Nephron progenitor cell (in vitro differentiated cells): ENCODE results near the gene CORO2A.

Source experiments
- DNase-seq: peaks from one replicate; pipeline ENCODE4 v3.0.0; 2021
- H3K27ac Mint-ChIP-seq: 2 replicates; pipeline ENCODE4 v1.8.0; 2021; ENCODE audit warnings: mild to moderate bottlenecking, moderate library complexity, mixed read lengths
- H3K27me3 Mint-ChIP-seq: 2 replicates; pipeline ENCODE4 v1.8.0; 2021; ENCODE audit warnings: mild to moderate bottlenecking, low read depth, mixed read lengths; ENCODE audit not compliant: poor library complexity
- H3K36me3 Mint-ChIP-seq: 2 replicates; pipeline ENCODE4 v1.8.0; 2021; ENCODE audit warnings: low read depth, mixed read lengths
- H3K4me1 Mint-ChIP-seq: 2 replicates; pipeline ENCODE4 v1.8.0; 2021; ENCODE audit warnings: mixed read lengths
- H3K4me3 Mint-ChIP-seq: 2 replicates; pipeline ENCODE4 v1.8.0; 2021; ENCODE audit warnings: mild to moderate bottlenecking, moderate library complexity, mixed read lengths
- H3K9me3 Mint-ChIP-seq: 2 replicates; pipeline ENCODE4 v1.8.0; 2021; ENCODE audit warnings: mild to moderate bottlenecking, moderate library complexity, mixed read lengths
- CTCF ChIP-seq: fragments of 200-600 bp; sonication (generic); IDR thresholded peaks from 2 replicates; pipeline ENCODE4 v1.5.0; 2021; ENCODE audit warnings: antibody characterized with exemption

Gene CORO2A

GRCh38 chr9:98222885-98223691 is 30.7 kb upstream of the CORO2A start:
- Mint-ChIP-seq H3K9me3 (peaks cover 3% of the 10 kb centered on the region), H3K27ac (peak overlapping the region; percentile 76), H3K36me3 (peaks cover 5% of the 10 kb centered on the region), H3K4me3 (no peak overlapping the region), H3K4me1 (peaks cover 26% of the 10 kb centered on the region), H3K27me3 (peaks cover 6% of the 10 kb centered on the region)
- no peak for DNase-seq
- TF ChIP-seq CTCF = no peak

GRCh38 chr9:98220911-98221310 is 28.5 kb upstream of the CORO2A start:
- Mint-ChIP-seq H3K9me3 (peaks cover 3% of the 10 kb centered on the region), H3K27ac (no peak overlapping the region), H3K27me3 (peaks cover 6% of the 10 kb centered on the region), H3K4me3 (no peak overlapping the region), H3K4me1 (peaks cover 15% of the 10 kb centered on the region), H3K36me3 (peaks cover 5% of the 10 kb centered on the region)
- no peak for TF ChIP-seq CTCF
- DNase-seq = no peak

- DNase-seq = no peak
These were observed 27.4 kb upstream of the CORO2A start for GRCh38 chr9:98219794-98220370.

GRCh38 chr9:98219364-98219716 is 26.9 kb upstream of the CORO2A start:
- Mint-ChIP-seq H3K4me1 (peaks cover 28% of the 10 kb centered on the region), H3K9me3 (peaks cover 3% of the 10 kb centered on the region), H3K27ac (no peak overlapping the region), H3K27me3 (peaks cover 9% of the 10 kb centered on the region), H3K4me3 (no peak overlapping the region), H3K36me3 (peaks cover 5% of the 10 kb centered on the region)
- TF ChIP-seq CTCF = no peak
- no peak for DNase-seq

More at GRCh38 chr9:98219794-98220370, 27.4 kb upstream of the CORO2A start:
- Mint-ChIP-seq H3K4me1 (peaks cover 26% of the 10 kb centered on the region), H3K4me3 (no peak overlapping the region), H3K27me3 (peaks cover 9% of the 10 kb centered on the region), H3K27ac (no peak overlapping the region), H3K9me3 (peaks cover 3% of the 10 kb centered on the region), H3K36me3 (peaks cover 5% of the 10 kb centered on the region)
- TF ChIP-seq CTCF = no peak

- Mint-ChIP-seq H3K4me1 (peaks cover 28% of the 10 kb centered on the region), H3K36me3 (peaks cover 5% of the 10 kb centered on the region), H3K9me3 (peaks cover 3% of the 10 kb centered on the region), H3K4me3 (no peak overlapping the region), H3K27me3 (peaks cover 9% of the 10 kb centered on the region), H3K27ac (no peak overlapping the region)
- no peak for TF ChIP-seq CTCF
- DNase-seq = no peak
These were observed 26.3 kb upstream of the CORO2A start for GRCh38 chr9:98218562-98219363.
